GM23338 (cell line): ENCODE measurements around the gene POR. TPM values are rescaled to one million over a fixed set of nuclear protein-coding genes. Genes with fewer than 3 reads are reported as not detected.
"Not testable (repeated sequence)": the region's sequence is repeated elsewhere in the genome, so short reads cannot be mapped to it uniquely, and the experiment has no call there.

Source experiments
- ATAC-seq: fragments of 200-7000 bp; cut with Tn5 transposase; 3 replicates; pipeline ENCODE4 v1.9.1; 2020
- DNase-seq: peaks from one replicate; pipeline ENCODE4 v3.0.0-alpha.2; 2015; ENCODE audit warnings: low spot score
- H2AFZ ChIP-seq: fragments of 200-600 bp; sonication (generic); 2 replicates; pipeline ENCODE4 v1.8.0; 2016; ENCODE audit warnings: antibody characterized with exemption, mild to moderate bottlenecking, moderate library complexity
- H3F3A ChIP-seq: fragments of 200-600 bp; sonication (generic); replicated peaks from 2 replicates; pipeline ENCODE4 v1.8.0; 2017; ENCODE audit warnings: antibody characterized with exemption, mixed run types, low read depth
- H3K27ac ChIP-seq: fragments of 200-600 bp; sonication (generic); 2 replicates; pipeline ENCODE4 v1.6.1; 2016; ENCODE audit warnings: low read depth
- H3K27me3 ChIP-seq: fragments of 200-600 bp; sonication (generic); 2 replicates; pipeline ENCODE4 v1.8.0; 2016; ENCODE audit warnings: mild to moderate bottlenecking, mixed run types, moderate library complexity; ENCODE audit not compliant: insufficient read depth
- H3K36me3 ChIP-seq: fragments of 200-600 bp; sonication (generic); 2 replicates; pipeline ENCODE4 v1.8.0; 2016; ENCODE audit warnings: mild to moderate bottlenecking; ENCODE audit not compliant: insufficient read depth
- H3K4me1 ChIP-seq: fragments of 200-600 bp; sonication (generic); 2 replicates; pipeline ENCODE4 v1.8.0; 2016; ENCODE audit warnings: mild to moderate bottlenecking, moderate library complexity; ENCODE audit not compliant: insufficient read depth
- H3K4me2 ChIP-seq: fragments of 200-600 bp; sonication (generic); 2 replicates; pipeline ENCODE4 v1.7.1; 2017; ENCODE audit warnings: mixed run types
- H3K4me3 ChIP-seq: fragments of 200-600 bp; sonication (generic); 2 replicates; pipeline ENCODE4 v1.6.1; 2016; ENCODE audit warnings: mixed run types
- H3K79me2 ChIP-seq: fragments of 200-600 bp; sonication (generic); replicated peaks from 2 replicates; pipeline ENCODE4 v1.8.0; 2017; ENCODE audit warnings: mild to moderate bottlenecking; ENCODE audit not compliant: insufficient read depth
- H3K9me2 ChIP-seq: fragments of 200-600 bp; sonication (generic); 2 replicates; pipeline ENCODE4 v1.8.0; 2017; ENCODE audit not compliant: insufficient read depth
- H4K20me1 ChIP-seq: fragments of 200-600 bp; sonication (generic); replicated peaks from 2 replicates; pipeline ENCODE4 v1.8.0; 2017; ENCODE audit warnings: mild to moderate bottlenecking; ENCODE audit not compliant: insufficient read depth
- H3K27ac Mint-ChIP-seq: 2 replicates; pipeline ENCODE4 v1.8.0; 2020; ENCODE audit warnings: inconsistent platforms, mild to moderate bottlenecking, moderate library complexity, mixed read lengths
- H3K27me3 Mint-ChIP-seq: 3 replicates; pipeline ENCODE4 v1.8.0; 2022; ENCODE audit warnings: low read depth, mild to moderate bottlenecking, moderate library complexity, mixed read lengths, inconsistent platforms; ENCODE audit not compliant: insufficient read depth, poor library complexity
- H3K36me3 Mint-ChIP-seq: 3 replicates; pipeline ENCODE4 v1.8.0; 2021; ENCODE audit warnings: low read depth, mild to moderate bottlenecking, inconsistent platforms, moderate library complexity, mixed read lengths
- H3K4me1 Mint-ChIP-seq: 3 replicates; pipeline ENCODE4 v1.8.0; 2020; ENCODE audit warnings: mild to moderate bottlenecking, inconsistent platforms, mixed read lengths
- H3K4me3 Mint-ChIP-seq: 3 replicates; pipeline ENCODE4 v1.8.0; 2021; ENCODE audit warnings: moderate library complexity, mild to moderate bottlenecking, inconsistent platforms, mixed read lengths
- H3K9me3 Mint-ChIP-seq: 3 replicates; pipeline ENCODE4 v1.8.0; 2020; ENCODE audit warnings: moderate library complexity, mild to moderate bottlenecking, inconsistent platforms, mixed read lengths
- REST ChIP-seq: IDR thresholded peaks from one replicate; pipeline ENCODE4 v1.6.1; 2018; ENCODE audit warnings: antibody characterized with exemption; ENCODE audit not compliant: unreplicated experiment
- ZNF462 ChIP-seq: fragments of 250-450 bp; sonication (Bioruptor Pico); IDR thresholded peaks from 2 replicates; pipeline ENCODE4 v1.5.0; 2020; ENCODE audit warnings: mild to moderate bottlenecking, moderate library complexity
- polyA plus RNA-seq: library from polyadenylated mRNA; unstranded; fragments of >200 nt; fragmentation: Nextera tagmentation; extraction: Ambion mirVana; gene quantifications from 2 replicates; pipeline ENCODE4 v1.2.1, GENCODE V29; 2016
- total RNA-seq: library from RNA; depleted of rRNA; stranded (reverse); fragments of >200 nt; shearing (Covaris generic); gene quantifications from 2 replicates; pipeline ENCODE4 v1.2.3, GENCODE V29; 2014

Gene POR
- total and polyA plus RNA-seq, 2 experiments from 2014 or later: 126 to 164 TPM

- TF ChIP-seq ZNF462: no peak
- TF ChIP-seq REST: no peak
Measured at GRCh38 chr7:75881436-75882095, 33.4 kb upstream of the POR start (continued).

DNA sequence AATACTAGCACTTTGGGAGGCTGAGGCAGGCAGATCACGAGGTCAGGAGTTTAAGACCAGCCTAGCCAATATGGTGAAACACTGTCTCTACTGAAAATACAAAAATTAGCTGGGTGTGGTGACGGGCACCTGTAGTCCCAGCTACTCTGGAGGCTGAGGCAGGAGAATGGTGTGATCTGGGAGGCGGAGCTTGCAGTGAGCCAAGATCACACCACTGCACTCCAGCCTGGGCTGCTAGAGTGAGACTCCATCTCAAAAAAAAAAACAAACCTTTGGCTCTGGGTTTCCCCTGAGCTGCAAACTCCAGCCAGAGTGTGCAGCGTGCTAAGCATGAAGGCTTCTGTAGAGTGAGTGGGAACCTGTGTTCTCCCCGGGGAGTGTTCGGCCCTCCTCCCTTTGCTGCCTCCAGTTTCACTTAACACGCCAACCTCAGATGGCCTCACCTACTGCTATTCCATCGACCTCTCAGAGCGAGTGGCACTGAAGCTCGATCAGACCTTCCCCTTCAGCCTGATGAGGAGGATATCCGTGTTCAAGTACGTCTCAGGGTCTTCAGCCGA lies 31.6 kb upstream of the POR start:
- H3F3A ChIP-seq, H3K4me1 ChIP-seq, H3K4me3 ChIP-seq, H3K9me3 Mint-ChIP-seq, H3K27me3 ChIP-seq, DNase-seq, H3K27ac ChIP-seq, H3K9me2 ChIP-seq, H2AFZ ChIP-seq, H3K4me2 ChIP-seq, ATAC-seq, H3K4me3 Mint-ChIP-seq, H3K27ac Mint-ChIP-seq: not testable (repeated sequence)
- Mint-ChIP-seq H3K36me3 (peaks cover 76% of the 10 kb centered on the region), H3K4me1 (peaks cover 21% of the 10 kb centered on the region), H3K27me3 (peaks cover 12% of the 10 kb centered on the region)
- H3K79me2 ChIP-seq: peaks cover 26% of the 10 kb centered on the region
- peaks cover 28% of the 10 kb centered on the region for H3K36me3 ChIP-seq
- peaks cover 14% of the 10 kb centered on the region for H4K20me1 ChIP-seq
